GM19099 (cell line): Measurements from ENCODE around the gene PRR7.

Source experiments
- POLR2A ChIP-seq: IDR thresholded peaks from 3 replicates; pipeline ENCODE4 v1.6.1; 2011; ENCODE audit warnings: low read depth; ENCODE audit not compliant: insufficient read length; ENCODE audit errors: extremely low read depth

PRR7 gene

GRCh38 chr5:177498013-177498787, 51.6 kb downstream of the PRR7 start:
- TF ChIP-seq POLR2A, result no peak

- TF ChIP-seq POLR2A, result no peak
Observed at GRCh38 chr5:177499842-177500241, 53.2 kb downstream of the PRR7 start.

GRCh38 chr5:177500685-177501522, 54.3 kb downstream of the PRR7 start:
- no peak for TF ChIP-seq POLR2A

- TF ChIP-seq POLR2A, result peak; percentile 12
Observed at GRCh38 chr5:177501874-177502678, 55.5 kb downstream of the PRR7 start.

- TF ChIP-seq POLR2A, result no peak
Observed at GRCh38 chr5:177502886-177503285, 56.3 kb downstream of the PRR7 start.

GRCh38 chr5:177503351-177504085, 56.9 kb downstream of the PRR7 start:
- TF ChIP-seq POLR2A, result no peak

GRCh38 chr5:177504086-177505056, 57.8 kb downstream of the PRR7 start:
- no peak for TF ChIP-seq POLR2A

- no peak for TF ChIP-seq POLR2A
Observed at GRCh38 chr5:177505075-177505474, 58.5 kb downstream of the PRR7 start.
